IMR-90 (cell line): ENCODE results near the gene MAP2K5. TPM values are rescaled to one million over a fixed set of nuclear protein-coding genes. Genes with fewer than 3 reads are reported as not detected.
A peak's percentile ranks its signal among the peaks of the same experiment; 100 is the strongest.

ENCODE experiments used
- ATAC-seq: fragments of 200-7000 bp; cut with Tn5 transposase; 2 replicates; pipeline ENCODE4 v1.9.1; 2020; ENCODE audit warnings: low read depth, mild to moderate bottlenecking, moderate library complexity
- BruUV-seq: library from RNA; stranded (reverse); fragments of 400-500 nt; replicated peaks from 2 replicates; lab custom pipeline; 2021; lab: Mats Ljungman, UMichigan
- CTCF ChIA-PET: fragments of 300-600 bp; formaldehyde crosslinking; extraction: SDS; loops from one replicate; lab custom pipeline; 2021; ENCODE audit warnings: antibody characterized with exemption; lab: Yijun Ruan, JAX
- POLR2A ChIA-PET: fragments of 300-600 bp; sonication (Branson Sonifier 250); formaldehyde crosslinking; loops from one replicate; lab custom pipeline; 2022; ENCODE audit warnings: antibody characterized with exemption; ENCODE audit not compliant: unreplicated experiment; lab: Charles Lee
- DNase-seq: peaks from one replicate; pipeline ENCODE4 v3.0.0; 2013
- H2AFZ ChIP-seq: replicated peaks from 2 replicates; pipeline ENCODE3; 2013; ENCODE audit warnings: low read length, mild to moderate bottlenecking; ENCODE audit not compliant: poor library complexity
- H2AK5ac ChIP-seq: 2 replicates; pipeline ENCODE4 v1.6.1; 2013; ENCODE audit warnings: low read depth, low read length, inconsistent platforms
- H2AK9ac ChIP-seq: replicated peaks from 2 replicates; pipeline ENCODE3; 2013; ENCODE audit warnings: mild to moderate bottlenecking, low read depth, low read length, moderate library complexity; ENCODE audit not compliant: poor library complexity
- H2BK120ac ChIP-seq: 2 replicates; pipeline ENCODE4 v1.6.1; 2013; ENCODE audit warnings: low read depth, low read length, inconsistent platforms
- H2BK15ac ChIP-seq: 3 replicates; pipeline ENCODE4 v1.6.1; 2013; ENCODE audit warnings: low read depth, low read length, inconsistent platforms
- H2BK20ac ChIP-seq: 2 replicates; pipeline ENCODE4 v1.6.1; 2013; ENCODE audit warnings: low read depth, mild to moderate bottlenecking, inconsistent platforms, low read length, moderate library complexity
- H2BK5ac ChIP-seq: 2 replicates; pipeline ENCODE4 v1.6.1; 2013; ENCODE audit warnings: mild to moderate bottlenecking, low read depth, low read length, inconsistent platforms; ENCODE audit not compliant: poor library complexity, severe bottlenecking
- H3K14ac ChIP-seq: replicated peaks from 2 replicates; pipeline ENCODE4 v1.6.1; 2013; ENCODE audit warnings: low read depth, low read length, inconsistent platforms
- H3K18ac ChIP-seq: 2 replicates; pipeline ENCODE4 v1.6.1; 2013; ENCODE audit warnings: low read depth, low read length, control low read depth
- H3K23ac ChIP-seq: 2 replicates; pipeline ENCODE4 v1.6.1; 2013; ENCODE audit warnings: low read depth, low read length, inconsistent platforms
- H3K27ac ChIP-seq: 2 replicates; pipeline ENCODE4 v1.5.1; 2013; ENCODE audit warnings: mild to moderate bottlenecking, control low read depth, low read length; ENCODE audit not compliant: insufficient read depth
- H3K27me3 ChIP-seq: 2 replicates; pipeline ENCODE4 v1.6.1; 2013; ENCODE audit warnings: low read length; ENCODE audit not compliant: control insufficient read depth, insufficient read depth
- H3K36me3 ChIP-seq: 2 replicates; pipeline ENCODE4 v1.6.1; 2013; ENCODE audit warnings: low read length, mixed read lengths; ENCODE audit not compliant: control insufficient read depth, insufficient read depth
- H3K4ac ChIP-seq: 2 replicates; pipeline ENCODE4 v1.6.1; 2013; ENCODE audit warnings: low read depth, low read length, inconsistent platforms
- H3K4me1 ChIP-seq: 2 replicates; pipeline ENCODE4 v1.6.1; 2013; ENCODE audit warnings: low read length, mixed read lengths; ENCODE audit not compliant: control insufficient read depth, insufficient read depth
- H3K4me2 ChIP-seq: 2 replicates; pipeline ENCODE4 v1.6.1; 2013; ENCODE audit warnings: low read depth, mild to moderate bottlenecking, control low read depth, low read length, moderate library complexity
- H3K4me3 ChIP-seq: 2 replicates; pipeline ENCODE4 v1.5.1; 2013; ENCODE audit warnings: low read depth, mild to moderate bottlenecking, control low read depth, low read length, moderate library complexity; ENCODE audit not compliant: insufficient read depth
- H3K56ac ChIP-seq: 2 replicates; pipeline ENCODE4 v1.6.1; 2013; ENCODE audit warnings: low read length, inconsistent platforms; ENCODE audit not compliant: insufficient read depth; ENCODE audit errors: extremely low read depth
- H3K79me1 ChIP-seq, 2 experiments: 2 replicates each; pipeline ENCODE4 v1.6.1; 2013; ENCODE audit warnings: low read length in 2 of 2, inconsistent platforms in 1 of 2, low read depth in 1 of 2
- H3K9ac ChIP-seq: 2 replicates; pipeline ENCODE4 v1.6.1; 2013; ENCODE audit warnings: low read depth, low read length, control low read depth
- H3K9me1 ChIP-seq: 2 replicates; pipeline ENCODE4 v1.6.1; 2013; ENCODE audit warnings: low read length, inconsistent platforms; ENCODE audit not compliant: insufficient read depth
- H3K9me3 ChIP-seq: 2 replicates; pipeline ENCODE4 v1.6.1; 2013; ENCODE audit warnings: low read length; ENCODE audit not compliant: control insufficient read depth, insufficient read depth
- H4K20me1 ChIP-seq: 2 replicates; pipeline ENCODE4 v1.6.1; 2013; ENCODE audit warnings: low read length, inconsistent platforms; ENCODE audit not compliant: insufficient read depth
- H4K5ac ChIP-seq: 2 replicates; pipeline ENCODE4 v1.6.1; 2013; ENCODE audit warnings: mild to moderate bottlenecking, low read depth, low read length, control low read depth
- H4K8ac ChIP-seq, 2 experiments: 2 replicates each; pipeline ENCODE4 v1.6.1; 2013; ENCODE audit warnings: low read depth in 2 of 2, low read length in 2 of 2, control low read depth in 1 of 2, inconsistent platforms in 1 of 2
- H4K91ac ChIP-seq: 2 replicates; pipeline ENCODE4 v1.6.1; 2013; ENCODE audit warnings: low read depth, low read length, inconsistent platforms; ENCODE audit not compliant: insufficient read depth
- CEBPB ChIP-seq: IDR thresholded peaks from 2 replicates; pipeline ENCODE4 v1.6.1; 2012; ENCODE audit warnings: low read depth, low read length, improper control_type of control experiment
- MAFK ChIP-seq: IDR thresholded peaks from 2 replicates; pipeline ENCODE4 v1.6.1; 2012; ENCODE audit warnings: low read depth, low read length, improper control_type of control experiment
- WGBS, 2 experiments: methylation state at CpG; one replicate each; pipeline versions ENCODE4 v1.1.5 to v1.1.7; 2013; ENCODE audit warnings: missing lambda C conversion rate in 2 of 2; ENCODE audit not compliant: insufficient read length in 1 of 2; ENCODE audit errors: extremely low coverage in 2 of 2; 5-methylcytosine and 5-hydroxymethylcytosine counted together
- dilution Hi-C: fragments of 300-500 bp; cut with HindIII; formaldehyde crosslinking; loops from one replicate; pipeline ENCODE4 v1.14.3; 2018; ENCODE audit warnings: low sequenced_read_pairs; ENCODE audit not compliant: unreplicated experiment
- in situ Hi-C: fragments of 300-500 bp; cut with MboI; formaldehyde crosslinking; loops from 3 replicates; pipeline ENCODE4 v1.14.3; 2019; ENCODE audit warnings: low sequenced_read_pairs, inconsistent platforms, mixed read lengths
- intact Hi-C: fragments of 100-400 bp; cut with micrococcal nuclease; formaldehyde crosslinking; loops from 2 replicates; pipeline ENCODE4 v1.10.0; 2022
- polyA plus RNA-seq, 3 experiments: library from polyadenylated mRNA; depleted of rRNA; stranded (reverse); fragments of >200 nt; gene quantifications; 2 replicates each; pipeline ENCODE4 v1.2.3, GENCODE V29; 2012; ENCODE audit warnings: low replicate concordance in 1 of 3
- total RNA-seq: library from RNA; depleted of rRNA; stranded (reverse); fragments of >200 nt; gene quantifications from 2 replicates; pipeline ENCODE4 v1.2.3, GENCODE V29; 2012
- TF ChIP-seq, protein P1 (sequence below): fragments of 150-350 bp; IDR thresholded peaks from 2 replicates; pipeline ENCODE4 v1.6.1; 2017; ENCODE audit warnings: mild to moderate bottlenecking, antibody characterized with exemption, low read length, low read depth
- TF ChIP-seq, protein P2 (sequence below): conservative IDR thresholded peaks from 2 replicates; pipeline ENCODE4 v1.5.1; 2012; ENCODE audit warnings: mild to moderate bottlenecking, low read depth, low read length, improper control_type of control experiment
- TF ChIP-seq, protein P3 (sequence below): fragments of 150-350 bp; IDR thresholded peaks from 2 replicates; pipeline ENCODE4 v1.6.1; 2016; ENCODE audit warnings: low read depth, mild to moderate bottlenecking, low read length, moderate library complexity, borderline replicate concordance

Gene MAP2K5
- total and polyA plus RNA-seq, 2 of the 4 experiments (the other 2 are of a cell fraction) = 1.6 to 6.1 TPM

DNA sequence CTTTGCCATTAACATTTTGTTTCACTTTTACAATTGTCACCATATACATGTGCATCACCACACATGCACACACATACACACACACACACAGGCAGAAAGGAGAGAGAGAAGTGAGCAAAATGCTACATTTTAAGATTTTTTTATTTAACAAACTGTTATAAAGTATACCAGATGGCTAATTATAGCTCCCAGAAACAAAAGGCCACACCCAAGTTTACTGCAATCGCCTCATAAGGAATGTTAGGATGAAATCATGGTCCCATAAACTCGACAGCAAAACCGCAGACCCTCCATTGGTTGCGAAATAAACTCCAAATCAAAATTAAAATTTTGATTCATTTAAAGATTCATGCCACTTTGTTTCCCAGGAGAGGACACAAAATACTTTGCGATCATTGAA is 37.7 kb upstream of the MAP2K5 start:
- BruUV-seq = no TSS peak
- CTCF ChIA-PET = no interaction called here

More for the DNA sequence above, 37.7 kb upstream of the MAP2K5 start:
- Histone ChIP-seq H3K18ac (no peak overlapping the region), H3K56ac (no peak overlapping the region), H3K4me3 (no peak overlapping the region), H2BK120ac (no peak overlapping the region), H3K36me3 (no peaks in the 10 kb centered on the region), H3K4ac (no peak overlapping the region), H4K20me1 (no peaks in the 10 kb centered on the region), H2AFZ (no peak overlapping the region), H3K79me1 (no peaks in the 10 kb centered on the region), H3K14ac (no peak overlapping the region), H3K4me2 (no peak overlapping the region), H2AK5ac (no peak overlapping the region), H3K23ac (no peak overlapping the region), H3K9me3 (no peaks in the 10 kb centered on the region), H3K27me3 (no peaks in the 10 kb centered on the region), H2BK5ac (no peak overlapping the region), H3K4me1 (peaks cover 4% of the 10 kb centered on the region), H2AK9ac (no peak overlapping the region), H3K9me1 (no peaks in the 10 kb centered on the region; the same call in 1 of the 2 replicates), H2BK15ac (no peak overlapping the region), H4K8ac (no peak overlapping the region), H4K91ac (no peak overlapping the region), H3K9ac (no peak overlapping the region), H2BK20ac (no peak overlapping the region), H4K5ac (no peak overlapping the region), H3K27ac (no peak overlapping the region)
- dilution Hi-C loops = no loop called here
- ATAC-seq (no peak), DNase-seq (no peak)
- TF ChIP-seq, protein P1, sequence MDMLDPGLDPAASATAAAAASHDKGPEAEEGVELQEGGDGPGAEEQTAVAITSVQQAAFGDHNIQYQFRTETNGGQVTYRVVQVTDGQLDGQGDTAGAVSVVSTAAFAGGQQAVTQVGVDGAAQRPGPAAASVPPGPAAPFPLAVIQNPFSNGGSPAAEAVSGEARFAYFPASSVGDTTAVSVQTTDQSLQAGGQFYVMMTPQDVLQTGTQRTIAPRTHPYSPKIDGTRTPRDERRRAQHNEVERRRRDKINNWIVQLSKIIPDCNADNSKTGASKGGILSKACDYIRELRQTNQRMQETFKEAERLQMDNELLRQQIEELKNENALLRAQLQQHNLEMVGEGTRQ = no peak
- TF ChIP-seq, protein P2, sequence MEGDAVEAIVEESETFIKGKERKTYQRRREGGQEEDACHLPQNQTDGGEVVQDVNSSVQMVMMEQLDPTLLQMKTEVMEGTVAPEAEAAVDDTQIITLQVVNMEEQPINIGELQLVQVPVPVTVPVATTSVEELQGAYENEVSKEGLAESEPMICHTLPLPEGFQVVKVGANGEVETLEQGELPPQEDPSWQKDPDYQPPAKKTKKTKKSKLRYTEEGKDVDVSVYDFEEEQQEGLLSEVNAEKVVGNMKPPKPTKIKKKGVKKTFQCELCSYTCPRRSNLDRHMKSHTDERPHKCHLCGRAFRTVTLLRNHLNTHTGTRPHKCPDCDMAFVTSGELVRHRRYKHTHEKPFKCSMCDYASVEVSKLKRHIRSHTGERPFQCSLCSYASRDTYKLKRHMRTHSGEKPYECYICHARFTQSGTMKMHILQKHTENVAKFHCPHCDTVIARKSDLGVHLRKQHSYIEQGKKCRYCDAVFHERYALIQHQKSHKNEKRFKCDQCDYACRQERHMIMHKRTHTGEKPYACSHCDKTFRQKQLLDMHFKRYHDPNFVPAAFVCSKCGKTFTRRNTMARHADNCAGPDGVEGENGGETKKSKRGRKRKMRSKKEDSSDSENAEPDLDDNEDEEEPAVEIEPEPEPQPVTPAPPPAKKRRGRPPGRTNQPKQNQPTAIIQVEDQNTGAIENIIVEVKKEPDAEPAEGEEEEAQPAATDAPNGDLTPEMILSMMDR = no peak
- TF ChIP-seq MAFK (no peak), CEBPB (peak; percentile 65)
- TF ChIP-seq, protein P3, sequence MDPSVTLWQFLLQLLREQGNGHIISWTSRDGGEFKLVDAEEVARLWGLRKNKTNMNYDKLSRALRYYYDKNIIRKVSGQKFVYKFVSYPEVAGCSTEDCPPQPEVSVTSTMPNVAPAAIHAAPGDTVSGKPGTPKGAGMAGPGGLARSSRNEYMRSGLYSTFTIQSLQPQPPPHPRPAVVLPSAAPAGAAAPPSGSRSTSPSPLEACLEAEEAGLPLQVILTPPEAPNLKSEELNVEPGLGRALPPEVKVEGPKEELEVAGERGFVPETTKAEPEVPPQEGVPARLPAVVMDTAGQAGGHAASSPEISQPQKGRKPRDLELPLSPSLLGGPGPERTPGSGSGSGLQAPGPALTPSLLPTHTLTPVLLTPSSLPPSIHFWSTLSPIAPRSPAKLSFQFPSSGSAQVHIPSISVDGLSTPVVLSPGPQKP = no peak
- POLR2A ChIA-PET = no interaction called here
- intact Hi-C loops = no loop called here
- WGBS, 2 experiments = 100% methylated on average over 2 of the region's 5 CpGs; no CpG with 5 or more reads in 1 of the 2 experiments
- in situ Hi-C loops = no loop called here
